HG03066 (cell line): ENCODE results near the gene HRH2.
"Not testable (repeated sequence)": the region's sequence is repeated elsewhere in the genome, so short reads cannot be mapped to it uniquely, and the experiment has no call there.

ENCODE experiments used
- ATAC-seq: cut with Tn5 transposase; IDR thresholded peaks from one replicate; pipeline ENCODE4 v1.9.1; 2021; ENCODE audit warnings: low read depth; ENCODE audit not compliant: unreplicated experiment

HRH2 gene, protein sequence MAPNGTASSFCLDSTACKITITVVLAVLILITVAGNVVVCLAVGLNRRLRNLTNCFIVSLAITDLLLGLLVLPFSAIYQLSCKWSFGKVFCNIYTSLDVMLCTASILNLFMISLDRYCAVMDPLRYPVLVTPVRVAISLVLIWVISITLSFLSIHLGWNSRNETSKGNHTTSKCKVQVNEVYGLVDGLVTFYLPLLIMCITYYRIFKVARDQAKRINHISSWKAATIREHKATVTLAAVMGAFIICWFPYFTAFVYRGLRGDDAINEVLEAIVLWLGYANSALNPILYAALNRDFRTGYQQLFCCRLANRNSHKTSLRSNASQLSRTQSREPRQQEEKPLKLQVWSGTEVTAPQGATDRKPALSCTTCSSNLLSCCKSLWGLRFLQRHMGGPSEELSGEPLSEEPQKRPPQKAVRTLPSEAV

DNA sequence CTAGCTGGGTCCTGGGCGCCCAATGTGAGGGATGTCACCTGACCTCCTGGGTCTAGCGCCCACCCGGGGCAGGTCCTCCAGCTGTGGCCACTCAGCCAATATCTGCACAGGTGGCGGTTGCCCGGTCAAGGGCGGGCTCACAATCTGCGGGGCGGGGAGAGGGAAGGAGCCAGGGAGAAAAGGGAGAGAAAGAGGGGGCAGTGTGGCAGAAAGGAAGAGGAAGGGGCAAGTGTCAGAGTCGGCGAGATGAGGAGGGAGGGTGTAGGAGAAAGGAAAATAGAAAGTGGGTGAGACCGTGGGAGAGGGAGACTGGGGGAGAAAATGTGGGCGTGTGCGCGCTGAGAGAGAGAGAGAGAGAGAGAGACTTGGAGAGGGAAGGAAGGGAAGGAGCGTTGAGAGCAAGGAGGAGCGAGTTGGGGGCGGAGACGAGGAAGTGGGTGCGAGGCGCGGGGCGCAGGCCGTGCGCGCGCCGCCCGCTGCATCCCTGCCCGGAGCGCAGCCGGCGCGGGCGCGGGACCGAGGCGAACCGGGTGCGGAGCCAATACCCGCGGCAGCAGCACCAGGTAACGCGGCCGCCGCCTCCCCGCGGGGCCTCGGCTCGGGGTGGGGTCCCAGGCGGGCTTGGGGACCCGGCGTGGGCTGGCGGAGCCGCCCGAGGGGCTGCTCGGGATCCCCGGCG, at the start of gene HRH2:
Gene HRH2, plus strand, starts transcription at position 479 of the 679 bp plus-strand sequence. CDS start 25,163 bp downstream, outside the sequence.
- ATAC-seq, result no peak

DNA sequence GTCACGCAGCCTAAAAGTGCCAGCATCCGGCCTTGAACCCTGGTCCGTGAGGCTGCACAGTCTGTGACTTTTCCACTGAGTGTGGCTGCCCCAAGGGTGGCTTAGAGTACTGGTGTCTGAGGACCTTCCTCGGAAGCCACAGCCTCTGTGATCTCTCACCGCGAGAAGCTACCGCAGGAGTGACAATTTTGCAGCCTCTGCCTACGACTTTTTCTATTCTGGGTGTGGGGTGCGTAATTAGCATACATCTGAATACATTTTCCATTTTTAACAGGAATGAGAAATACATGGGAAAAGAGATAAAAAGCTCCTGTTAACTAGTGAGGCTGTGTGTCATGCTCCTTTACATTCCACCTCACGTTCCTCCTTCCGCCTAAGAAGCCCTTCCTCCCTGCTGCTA, 48.3 kb upstream of the HRH2 start:
- no peak for ATAC-seq

DNA sequence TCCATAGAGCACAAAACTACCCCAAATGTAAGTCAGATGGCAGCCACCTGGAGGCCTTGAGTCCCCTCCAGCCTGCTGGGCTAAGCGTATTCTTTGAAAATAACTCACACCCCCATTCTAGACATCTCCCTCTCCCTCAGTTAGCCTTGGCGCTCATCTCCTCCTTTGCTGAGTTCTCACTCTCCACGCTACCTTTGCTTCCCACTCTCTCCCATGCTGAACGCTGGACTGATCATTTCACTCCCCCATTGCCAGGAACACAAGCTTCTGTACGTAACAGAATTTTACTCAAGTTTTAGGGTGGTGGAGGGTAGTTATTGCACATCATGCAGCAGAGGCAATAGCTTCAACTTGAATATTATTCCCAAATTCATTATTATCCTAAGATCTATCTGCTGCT, 47.5 kb upstream of the HRH2 start:
- ATAC-seq, result no peak

DNA sequence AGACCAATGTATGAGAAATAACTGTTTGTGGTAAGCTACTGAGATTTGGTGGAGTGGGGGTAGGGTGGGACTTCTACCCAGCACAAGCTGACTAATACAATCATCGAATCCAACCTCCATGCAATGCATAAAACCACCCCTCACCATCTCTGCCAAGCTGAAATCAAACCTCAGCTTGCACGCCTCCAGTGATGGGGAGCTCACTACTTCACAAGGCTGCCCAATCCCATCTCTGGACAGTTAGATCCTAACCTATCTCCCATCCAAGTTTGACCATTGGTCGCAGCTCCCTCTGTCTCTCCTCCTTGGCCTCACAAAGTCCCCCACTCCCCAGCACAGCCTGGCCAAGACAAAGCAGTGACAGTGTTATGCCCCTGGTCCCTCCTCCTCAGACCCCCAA, 47.0 kb upstream of the HRH2 start:
- ATAC-seq, result no peak

DNA sequence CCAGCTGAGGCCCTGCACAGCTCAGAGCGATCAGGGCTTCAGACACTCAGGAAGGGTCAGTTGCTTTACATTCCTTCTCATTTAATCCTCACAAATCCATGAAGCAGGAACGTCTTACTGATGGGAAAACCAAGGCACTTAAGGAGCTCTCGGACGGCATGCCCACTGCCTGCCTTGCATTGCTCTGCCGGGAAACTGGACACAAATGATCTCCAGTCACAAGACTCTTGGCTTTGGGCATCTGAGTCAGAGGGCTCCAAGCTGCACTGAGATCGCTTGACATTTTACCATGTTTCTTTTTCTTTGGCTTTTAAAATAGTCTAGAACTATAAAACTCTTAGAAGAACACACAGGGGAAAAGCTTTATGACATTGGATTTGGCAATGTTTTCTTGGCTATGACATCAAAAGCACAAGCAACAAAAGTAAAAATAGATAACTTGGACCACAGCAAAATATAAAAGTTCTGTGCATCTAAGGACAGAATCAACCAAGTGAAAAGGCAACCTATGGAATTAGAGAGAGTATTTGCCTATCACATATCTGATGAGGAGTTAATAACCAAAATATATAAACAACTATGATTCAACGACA, 43.6 kb upstream of the HRH2 start:
- ATAC-seq, result no peak

DNA sequence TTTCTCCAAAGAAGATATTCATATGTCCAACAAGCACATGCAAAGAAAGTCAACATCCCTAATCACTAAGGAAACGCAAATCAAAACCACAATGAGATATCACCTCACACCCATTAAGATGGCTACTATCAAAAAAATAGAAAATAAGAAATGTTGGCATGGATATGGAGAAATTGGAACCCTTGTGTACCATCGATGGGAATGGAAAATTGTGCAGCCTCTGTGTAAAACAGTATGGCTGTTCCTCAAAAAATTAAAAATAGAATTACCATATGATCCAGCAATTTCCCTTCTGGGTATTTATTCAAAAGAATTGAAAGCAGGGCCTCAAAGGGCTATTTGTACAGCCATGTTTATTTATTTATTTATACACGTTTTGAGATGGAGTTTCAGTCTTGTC, 43.0 kb upstream of the HRH2 start:
- no peak for ATAC-seq

DNA sequence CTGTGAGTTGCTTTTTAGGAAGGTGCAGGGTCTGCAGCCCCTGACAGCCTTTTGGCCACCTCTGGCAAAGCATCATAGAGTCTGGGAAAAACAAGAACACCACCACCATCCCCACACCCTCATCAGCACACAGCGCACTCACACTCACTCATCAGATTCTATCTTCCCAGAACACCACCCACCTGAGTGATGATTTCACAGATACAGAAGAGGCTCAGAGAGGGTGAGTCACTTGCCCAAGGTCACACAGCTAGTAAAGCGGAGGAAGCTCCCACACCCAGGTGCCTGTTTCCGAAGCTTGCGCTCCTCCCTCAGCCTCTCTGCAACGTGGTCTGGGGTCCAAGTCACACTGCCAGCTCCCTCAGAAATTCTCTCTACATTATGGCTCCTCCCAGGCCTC, 41.8 kb upstream of the HRH2 start:
- ATAC-seq, result no peak

DNA sequence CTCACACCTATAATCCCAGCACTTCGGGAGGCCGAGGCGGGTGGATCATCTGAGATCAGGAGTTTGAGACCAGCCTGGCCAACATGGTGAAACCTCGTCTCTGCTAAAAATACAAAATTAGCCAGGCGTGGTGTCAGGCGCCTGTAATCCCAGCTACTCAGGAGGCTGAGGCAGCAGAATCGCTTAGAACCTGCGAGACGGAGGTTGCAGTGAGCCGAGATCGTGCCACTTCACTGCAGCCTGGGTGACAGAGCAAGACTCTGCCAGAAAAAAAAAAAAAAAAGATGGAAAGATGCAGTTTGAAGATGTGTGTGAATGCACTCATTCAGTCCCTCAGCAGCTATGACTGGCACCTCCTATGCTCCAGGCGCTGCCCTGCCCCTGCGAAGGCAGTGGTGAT, 41.3 kb upstream of the HRH2 start:
- not testable (repeated sequence) for ATAC-seq

DNA sequence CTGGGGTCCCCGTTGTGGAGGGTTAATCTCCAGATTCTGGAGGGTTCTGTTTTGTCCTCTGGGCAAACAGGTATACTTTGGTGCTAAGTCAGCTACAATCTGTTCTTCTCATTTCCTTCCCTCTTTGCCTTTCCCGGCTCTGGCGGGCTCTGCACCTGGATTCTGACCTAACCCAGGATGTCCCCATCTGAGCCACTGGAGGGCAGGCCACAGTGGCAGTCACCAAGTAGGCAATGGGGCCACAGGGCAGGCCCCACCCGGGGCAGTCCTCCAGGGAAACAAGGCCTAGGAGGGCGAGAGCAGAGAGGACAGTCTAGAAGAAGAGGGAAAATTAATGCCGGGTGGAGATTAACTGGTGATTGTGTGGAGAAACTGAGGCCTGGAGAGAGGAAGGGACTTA, 40.4 kb upstream of the HRH2 start:
- no peak for ATAC-seq

DNA sequence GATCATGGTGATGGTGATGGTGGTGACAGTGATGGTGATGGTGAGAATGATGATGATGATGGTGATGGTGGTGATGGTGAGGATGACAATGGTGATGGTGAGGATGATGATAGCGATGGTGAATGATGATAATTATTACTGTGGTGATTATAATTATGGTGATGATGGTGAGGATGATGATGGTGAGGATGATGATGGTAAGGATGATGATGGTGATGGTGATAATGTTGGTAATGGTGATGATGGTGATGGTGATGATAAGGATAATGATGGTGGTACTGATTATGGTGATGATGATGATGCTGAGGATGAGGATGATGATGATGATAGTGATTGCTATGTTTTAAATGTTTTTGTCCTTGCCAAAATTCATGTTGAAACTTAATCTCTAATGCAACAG, 37.3 kb upstream of the HRH2 start:
- no peak for ATAC-seq

DNA sequence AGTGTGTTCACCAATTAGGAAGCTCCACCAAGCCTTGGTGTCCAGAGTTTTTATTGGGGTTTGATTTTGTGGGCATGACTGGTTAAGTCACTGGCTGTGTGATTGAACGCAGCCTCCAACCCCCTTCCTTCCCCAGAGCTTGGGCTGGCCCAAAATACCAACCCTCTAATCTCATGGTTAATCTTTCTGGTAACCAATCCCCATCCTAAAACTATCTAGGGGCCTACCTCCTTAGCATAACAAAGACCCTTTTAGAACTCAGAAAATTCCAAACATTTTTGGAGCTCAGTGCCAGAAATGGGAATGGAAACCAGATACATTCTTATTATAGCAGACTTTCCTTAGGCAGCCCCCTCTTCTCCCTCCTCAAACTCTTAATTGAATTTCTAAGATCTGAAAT, 35.9 kb upstream of the HRH2 start:
- ATAC-seq, result no peak

DNA sequence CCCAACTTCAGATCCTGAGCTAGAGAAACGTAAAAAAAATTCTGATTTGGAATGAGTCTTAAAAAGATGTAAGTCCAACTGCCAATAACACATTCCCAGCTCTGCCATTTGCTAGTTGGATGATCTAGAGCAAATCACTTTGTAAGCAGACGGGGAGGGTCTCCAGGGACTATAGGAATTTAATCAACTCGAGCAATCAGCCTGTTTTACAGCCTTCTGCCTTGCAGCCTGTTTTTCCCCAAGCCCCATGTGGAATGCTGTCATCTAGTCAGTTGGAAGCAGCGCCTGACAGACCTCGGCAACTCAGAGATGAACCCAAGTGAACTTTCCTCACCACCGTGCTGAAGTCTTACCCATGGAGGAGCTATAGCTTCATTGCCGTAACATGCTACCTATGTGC, 34.8 kb upstream of the HRH2 start:
- no peak for ATAC-seq

DNA sequence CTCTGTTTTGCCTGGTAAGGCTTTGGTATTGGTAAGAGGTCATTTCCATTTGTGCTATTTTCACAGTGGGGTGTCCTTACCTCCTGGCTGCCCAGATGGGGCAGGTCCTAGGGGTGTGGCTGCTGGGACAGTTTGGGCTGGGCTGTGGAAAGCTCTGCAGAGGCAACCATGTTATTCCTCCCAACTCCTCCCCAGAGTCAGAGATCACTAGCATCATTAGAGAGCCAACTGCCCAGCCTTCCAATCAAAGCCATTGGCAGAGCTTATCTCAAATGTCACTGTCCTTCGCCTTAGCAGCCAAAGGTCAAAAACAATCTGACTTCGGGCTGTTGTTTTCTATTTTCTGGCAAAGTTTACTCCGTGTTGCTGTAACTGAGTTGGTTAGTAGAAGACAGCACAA, 33.6 kb upstream of the HRH2 start:
- ATAC-seq, result no peak

DNA sequence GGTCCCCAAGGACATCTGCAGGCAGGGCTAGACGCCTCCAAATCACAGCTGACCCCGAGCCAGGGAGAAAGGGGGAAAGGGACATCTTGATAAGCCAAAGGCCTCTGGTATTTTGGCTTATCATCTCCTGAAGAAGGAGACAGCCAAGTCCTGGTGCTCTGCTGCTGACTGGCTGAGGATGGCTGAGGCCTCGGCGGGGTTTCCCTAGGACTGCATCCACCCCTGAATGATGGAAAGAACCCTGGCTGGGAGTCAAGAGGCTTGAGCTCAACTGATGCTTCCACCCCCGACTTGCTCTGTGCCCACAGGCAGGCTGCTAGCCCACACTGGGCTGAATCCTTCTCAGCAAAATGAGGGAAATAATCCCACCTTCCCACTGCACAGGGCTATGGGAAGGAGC, 30.9 kb upstream of the HRH2 start:
- no peak for ATAC-seq

DNA sequence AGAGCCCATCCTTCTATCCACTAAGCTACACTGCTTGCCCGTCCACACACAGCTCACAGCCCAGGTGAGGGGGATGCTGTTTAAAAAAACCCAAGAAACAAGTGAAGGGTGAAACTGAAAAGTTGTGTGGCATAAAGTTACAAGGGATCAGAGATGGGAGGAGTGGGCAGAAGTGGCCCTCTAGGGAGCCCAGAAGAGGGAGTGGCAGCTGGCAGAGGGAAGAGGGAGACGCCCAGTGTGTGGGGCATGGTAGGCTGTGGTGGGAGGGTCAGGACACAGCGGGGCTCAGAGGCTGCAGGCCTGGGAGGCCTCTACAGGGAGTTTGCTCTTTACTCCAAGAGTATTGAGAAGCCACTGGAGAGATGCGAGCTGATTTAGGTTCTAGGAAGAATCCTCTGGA, 30.1 kb upstream of the HRH2 start:
- no peak for ATAC-seq

DNA sequence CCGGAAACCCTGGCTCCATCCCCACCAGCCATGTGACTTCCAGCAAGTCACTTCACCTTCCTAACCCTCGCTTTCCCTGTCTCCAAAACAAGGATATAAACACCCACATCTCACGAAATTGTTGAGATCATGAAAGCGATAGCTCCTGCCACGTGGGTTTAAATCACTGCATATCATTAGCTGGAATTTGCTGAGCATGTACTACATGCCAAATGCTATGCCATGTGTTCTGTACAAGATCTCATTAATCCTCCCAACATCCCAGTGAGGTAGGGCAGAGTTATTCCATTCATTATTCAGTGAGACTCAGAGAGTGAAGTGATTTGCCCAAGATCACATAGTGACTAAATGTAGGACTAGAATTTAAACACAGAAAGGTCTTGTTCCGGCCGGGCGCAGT, 29.2 kb upstream of the HRH2 start:
- ATAC-seq, result no peak

DNA sequence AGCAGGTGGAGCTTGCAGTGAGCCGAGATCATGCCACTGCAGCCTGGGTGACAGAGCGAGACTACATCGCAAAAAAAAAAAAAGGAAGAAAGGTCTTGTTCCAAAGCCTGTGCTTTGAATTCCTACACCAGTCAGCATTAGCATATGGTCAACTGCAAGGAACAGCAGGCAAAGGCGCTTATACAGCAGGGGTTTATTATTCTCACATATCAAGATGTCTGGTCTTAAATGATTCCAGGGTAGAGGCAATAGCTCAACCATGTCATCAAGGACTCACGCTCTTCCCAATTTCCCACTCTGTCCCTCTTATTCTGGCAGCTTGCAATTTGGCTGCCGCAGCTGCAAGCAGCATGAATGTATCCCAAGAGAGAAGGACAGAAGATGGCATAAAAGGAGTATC, 28.6 kb upstream of the HRH2 start:
- ATAC-seq, result no peak

DNA sequence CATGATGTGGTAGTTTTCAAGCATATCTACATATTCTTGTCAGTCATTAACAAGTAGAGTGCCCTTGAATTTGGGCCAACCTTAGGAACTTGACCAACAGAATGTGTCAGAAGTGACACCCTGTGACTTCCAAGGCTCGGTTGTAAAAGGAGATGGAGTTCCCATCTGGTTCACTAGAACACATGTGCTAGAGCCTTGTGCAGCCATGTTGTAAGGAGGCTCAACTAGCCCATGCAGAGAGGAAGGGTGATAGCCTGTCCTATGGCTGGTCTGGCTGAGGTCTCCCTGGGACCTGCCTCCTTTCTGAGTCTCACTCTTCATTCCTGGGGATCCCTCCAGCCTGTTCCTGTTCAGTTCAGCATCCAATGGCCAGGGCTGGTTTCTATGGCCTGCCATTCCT, 28.1 kb upstream of the HRH2 start:
- ATAC-seq, result no peak

DNA sequence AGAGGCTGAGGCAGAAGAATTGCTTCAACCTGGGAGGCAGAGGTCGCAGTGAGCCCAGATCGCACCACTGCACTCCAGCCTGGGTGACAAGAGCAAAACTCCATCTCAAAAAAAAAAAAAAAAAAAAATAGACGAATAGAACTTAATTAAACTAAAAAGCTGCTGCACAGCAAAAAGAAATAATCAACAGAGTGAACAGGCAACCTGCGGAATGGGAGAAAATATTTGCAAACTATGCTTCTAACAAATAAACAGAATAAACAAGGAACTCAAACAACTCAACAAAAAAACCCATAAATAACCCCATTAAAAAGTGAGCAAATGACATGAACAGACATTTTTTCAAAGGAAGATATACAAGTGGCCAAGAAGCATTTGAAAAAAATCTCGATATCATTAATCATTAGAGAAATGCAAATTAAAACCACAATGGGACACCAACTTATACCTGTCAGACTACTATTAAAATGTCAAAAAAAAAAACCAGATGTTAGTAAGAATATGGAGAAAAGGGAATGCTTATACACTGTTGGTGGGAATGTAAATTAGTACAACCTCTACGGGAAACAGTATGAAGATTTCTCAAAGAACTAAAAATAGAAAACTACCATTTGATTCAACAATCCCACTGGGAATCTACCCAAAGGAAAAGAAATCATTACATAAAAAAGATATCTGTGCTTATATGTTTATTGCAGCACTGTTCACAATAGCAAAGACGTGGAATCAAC, 21.9 kb upstream of the HRH2 start:
- ATAC-seq, result no peak

DNA sequence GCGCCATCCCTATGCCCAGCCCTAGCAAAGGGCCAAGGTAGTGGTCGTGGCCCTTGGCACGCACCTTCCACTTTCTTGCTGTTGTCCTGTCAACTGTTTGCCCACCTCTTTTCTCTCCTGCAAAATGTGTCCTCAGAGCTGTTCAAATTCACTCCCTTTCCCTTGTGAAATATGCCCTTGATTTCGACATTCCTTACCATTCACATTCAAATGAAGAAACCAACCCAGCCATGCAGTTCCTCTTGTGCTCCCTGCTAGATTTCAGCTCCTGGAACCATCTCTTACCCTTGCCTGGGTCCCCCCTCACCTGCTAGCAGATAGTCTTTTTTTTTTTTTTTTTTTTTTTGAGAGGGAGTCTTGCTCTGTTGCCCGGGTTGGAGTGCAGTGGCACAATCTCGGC, 19.6 kb upstream of the HRH2 start:
- ATAC-seq, result no peak

DNA sequence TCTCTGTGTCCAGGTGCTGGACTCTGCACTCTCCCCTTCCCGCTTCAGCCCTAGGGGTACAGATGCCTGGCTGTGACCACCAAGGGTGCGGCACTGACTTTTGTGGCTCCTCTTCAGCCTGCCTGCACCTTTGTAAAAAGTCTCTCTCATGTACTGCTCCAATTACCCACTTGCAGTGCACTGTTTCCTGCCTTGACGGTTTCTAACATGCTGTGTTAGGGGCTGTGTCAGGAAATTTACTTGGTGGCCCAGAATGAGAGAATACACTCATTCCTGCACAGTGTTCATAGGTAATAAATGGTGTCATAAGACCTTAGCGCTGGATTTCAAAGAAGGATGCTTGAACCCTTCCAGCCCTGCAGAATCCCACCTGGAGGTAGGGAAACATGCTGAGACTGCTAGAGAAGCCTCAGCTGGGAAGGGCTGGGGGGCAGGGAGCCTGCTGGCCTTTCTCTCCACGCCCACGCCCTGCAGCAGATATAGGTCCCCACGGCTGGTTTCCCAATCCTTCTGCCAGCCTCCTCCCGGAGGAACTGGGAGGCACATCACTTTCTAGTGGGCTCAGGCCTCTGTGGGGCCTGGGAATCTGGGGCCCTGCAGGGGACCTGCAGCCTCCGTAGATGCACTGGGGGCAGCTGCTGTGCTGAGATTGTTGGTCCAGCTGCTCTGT, 17.6 kb upstream of the HRH2 start:
- no peak for ATAC-seq
